Spleen (tissue), 11 donors: ENCODE results near the gene BLOC1S1. TPM values are rescaled to one million over a fixed set of nuclear protein-coding genes. Genes with fewer than 3 reads are reported as not detected.

Experiments used
- DNase-seq: peaks from one replicate; pipeline ENCODE4 v3.0.0-alpha.2; 2020
- H3K27ac ChIP-seq, 8 donors: fragments of 200-600 bp; sonication (generic) in 7 of 8; 1 replicate in 4 of 8; 2 replicates in 4 of 8; pipeline versions ENCODE4 v1.5.0 to v1.8.0; 2016 to 2021; ENCODE audit warnings: inconsistent platforms in 4 of 8, mild to moderate bottlenecking in 4 of 8, moderate library complexity in 1 of 8
- H3K27me3 ChIP-seq, 7 donors: fragments of 200-600 bp; sonication (generic) in 6 of 7; replicated peaks in 1 of 7; 1 replicate in 4 of 7; 2 replicates in 3 of 7; pipeline versions ENCODE4 v1.5.0 to v1.8.0; 2016 to 2021; ENCODE audit warnings: inconsistent platforms in 3 of 7, mild to moderate bottlenecking in 1 of 7
- H3K36me3 ChIP-seq, 6 donors: fragments of 200-600 bp; sonication (generic) in 5 of 6; 1 replicate in 4 of 6; 2 replicates in 2 of 6; pipeline versions ENCODE4 v1.5.0 to v1.8.0; 2016 to 2021; ENCODE audit warnings: inconsistent platforms in 2 of 6
- H3K4me1 ChIP-seq, 6 donors: fragments of 200-600 bp; sonication (generic) in 5 of 6; 1 replicate in 3 of 6; 2 replicates in 3 of 6; pipeline versions ENCODE4 v1.5.0 to v1.8.0; 2016 to 2021; ENCODE audit warnings: inconsistent platforms in 3 of 6
- H3K4me3 ChIP-seq, 8 donors: fragments of 200-600 bp; sonication (generic) in 7 of 8; 1 replicate in 4 of 8; 2 replicates in 4 of 8; pipeline versions ENCODE4 v1.5.0 to v1.8.0; 2016 to 2021; ENCODE audit warnings: inconsistent platforms in 4 of 8, mild to moderate bottlenecking in 4 of 8, moderate library complexity in 2 of 8
- H3K9me3 ChIP-seq, 8 donors: fragments of 200-600 bp; sonication (generic) in 7 of 8; 1 replicate in 4 of 8; 2 replicates in 4 of 8; pipeline versions ENCODE4 v1.5.0 to v1.8.0; 2016 to 2021; ENCODE audit warnings: inconsistent platforms in 4 of 8
- POLR2A ChIP-seq, 3 donors: fragments of 450-650 bp; IDR thresholded peaks; one replicate each; pipeline ENCODE4 v1.5.1; 2017; ENCODE audit warnings: antibody characterized with exemption in 3 of 3, mild to moderate bottlenecking in 1 of 3
- POLR2AphosphoS5 ChIP-seq, 3 donors: sonication (generic); formaldehyde crosslinking; IDR thresholded peaks; one replicate each; pipeline ENCODE4 v1.5.1; 2017; ENCODE audit warnings: antibody characterized with exemption in 3 of 3
- WGBS, 5 donors: extraction: QIAGEN DNeasy Blood & Tissue Kit in 3 of 5; methylation state at CpG; one replicate each; pipeline versions ENCODE4 v1.1.5 to v1.1.7; 2013 to 2018; 5-methylcytosine and 5-hydroxymethylcytosine counted together
- intact Hi-C: fragments of 100-400 bp; cut with DNase I; formaldehyde crosslinking; loops from one replicate; pipeline ENCODE4 v1.15.0; 2023; ENCODE audit warnings: low total_unique reads
- polyA plus RNA-seq, 3 donors: library from polyadenylated mRNA; stranded (reverse); fragments of 200-250 nt; gene quantifications; one replicate each; pipeline ENCODE4 v1.2.1, GENCODE V29; 2013
- total RNA-seq, 7 donors: library from RNA; depleted of rRNA in 3 of 7; stranded (reverse); fragments of >200 nt in 3 of 7; fragmentation: NEBNext Ultra II Directional in 4 of 7; extraction: Animal tissue kit (Norgen Biotek cat#: 25700) in 4 of 7; gene quantifications; one replicate each; pipeline versions ENCODE4 v1.1.0 to v1.2.1, GENCODE V29; 2016 to 2021
- TF ChIP-seq, protein P1 (sequence below), 11 experiments: fragments of 200-600 bp in 7 of 11; fragments of 450-650 bp in 4 of 11; sonication (generic) in 4 of 11; IDR thresholded peaks in 8 of 11; conservative IDR thresholded peaks in 3 of 11; 1 replicate in 7 of 11; 2 replicates in 4 of 11; pipeline versions ENCODE4 v1.4.0 to v1.8.0; 2016 to 2021; ENCODE audit warnings: antibody characterized with exemption in 11 of 11, inconsistent platforms in 4 of 11, mild to moderate bottlenecking in 1 of 11
- donor health status: healthy with polysubstance abuse.
- donor health status: DM: no; HTN: no; CAD: no; lungs with moderate emphysema.
- donor health status: DM: no; HTN: no; CAD: no.
- donor health status: Bipolar disorder and iron deficiency.
- donor health status: healthy.
- donor health status: DM: no; HTN: no; CAD: no.
- donor health status: DM: yes; HTN: yes; CAD: no.

The BLOC1S1 gene
- total and polyA plus RNA-seq, 10 donors, result 113 to 304 (median 212) TPM

DNA sequence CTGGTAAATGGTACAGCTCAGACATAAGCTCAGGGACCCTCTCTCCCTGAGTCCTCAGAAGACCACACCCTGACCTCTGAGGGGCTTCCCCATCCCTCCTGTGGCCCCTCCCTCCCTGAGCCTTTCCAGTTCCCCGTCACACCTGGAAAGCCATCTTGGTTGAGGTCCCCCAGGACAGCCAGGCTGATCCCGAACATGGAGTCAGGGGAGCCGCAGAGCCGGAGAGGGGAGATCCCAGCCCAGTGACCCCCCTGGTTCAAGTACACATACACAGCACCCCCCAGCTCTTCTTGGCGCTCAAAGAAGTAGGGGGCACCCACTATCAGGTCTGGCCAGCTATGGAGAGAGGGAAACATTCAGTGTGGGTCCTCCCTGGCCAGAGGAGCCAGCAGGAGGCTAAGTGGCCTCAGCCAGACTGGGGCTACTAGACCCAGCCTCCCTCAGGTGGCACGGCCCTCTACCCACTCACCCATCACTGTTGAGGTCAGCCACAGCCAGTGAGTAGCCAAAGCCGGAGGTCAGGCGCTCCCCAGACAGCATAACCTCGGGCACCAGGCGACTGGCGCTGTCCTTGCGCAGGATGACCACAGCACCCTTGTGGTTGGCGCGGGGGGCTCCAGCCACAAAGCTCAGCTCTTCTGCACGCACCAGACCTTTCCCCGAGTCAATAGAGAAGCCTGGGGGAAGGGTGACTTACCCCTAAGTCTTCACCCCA lies 17.4 kb upstream of the BLOC1S1 start:
- intact Hi-C loops, result no loop called here
- no peak overlapping the region for H3K27ac ChIP-seq
- no peaks in the 10 kb centered on the region for H3K27me3 ChIP-seq
- no peaks in the 10 kb centered on the region for H3K9me3 ChIP-seq
- peaks cover 0 to 34% (median 0%) of the 10 kb centered on the region in 6 donors for H3K36me3 ChIP-seq
- H3K4me3 ChIP-seq, result no peak overlapping the region
- peak; percentile 63 for DNase-seq
- 83 to 100% (median 90%) methylated on average over 5 to 16 of the region's 16 CpGs for WGBS, 5 donors
- TF ChIP-seq POLR2A (IDR thresholded peaks at IDR 0.05) (no peak), POLR2AphosphoS5 (IDR thresholded peaks at IDR 0.05) (no peak)
- TF ChIP-seq, protein P1, sequence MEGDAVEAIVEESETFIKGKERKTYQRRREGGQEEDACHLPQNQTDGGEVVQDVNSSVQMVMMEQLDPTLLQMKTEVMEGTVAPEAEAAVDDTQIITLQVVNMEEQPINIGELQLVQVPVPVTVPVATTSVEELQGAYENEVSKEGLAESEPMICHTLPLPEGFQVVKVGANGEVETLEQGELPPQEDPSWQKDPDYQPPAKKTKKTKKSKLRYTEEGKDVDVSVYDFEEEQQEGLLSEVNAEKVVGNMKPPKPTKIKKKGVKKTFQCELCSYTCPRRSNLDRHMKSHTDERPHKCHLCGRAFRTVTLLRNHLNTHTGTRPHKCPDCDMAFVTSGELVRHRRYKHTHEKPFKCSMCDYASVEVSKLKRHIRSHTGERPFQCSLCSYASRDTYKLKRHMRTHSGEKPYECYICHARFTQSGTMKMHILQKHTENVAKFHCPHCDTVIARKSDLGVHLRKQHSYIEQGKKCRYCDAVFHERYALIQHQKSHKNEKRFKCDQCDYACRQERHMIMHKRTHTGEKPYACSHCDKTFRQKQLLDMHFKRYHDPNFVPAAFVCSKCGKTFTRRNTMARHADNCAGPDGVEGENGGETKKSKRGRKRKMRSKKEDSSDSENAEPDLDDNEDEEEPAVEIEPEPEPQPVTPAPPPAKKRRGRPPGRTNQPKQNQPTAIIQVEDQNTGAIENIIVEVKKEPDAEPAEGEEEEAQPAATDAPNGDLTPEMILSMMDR (IDR thresholded peaks at IDR 0.05 in 8 of 11, conservative IDR thresholded peaks at IDR 0.05 in 3 of 11), result no peak
- no peaks in the 10 kb centered on the region for H3K4me1 ChIP-seq

DNA sequence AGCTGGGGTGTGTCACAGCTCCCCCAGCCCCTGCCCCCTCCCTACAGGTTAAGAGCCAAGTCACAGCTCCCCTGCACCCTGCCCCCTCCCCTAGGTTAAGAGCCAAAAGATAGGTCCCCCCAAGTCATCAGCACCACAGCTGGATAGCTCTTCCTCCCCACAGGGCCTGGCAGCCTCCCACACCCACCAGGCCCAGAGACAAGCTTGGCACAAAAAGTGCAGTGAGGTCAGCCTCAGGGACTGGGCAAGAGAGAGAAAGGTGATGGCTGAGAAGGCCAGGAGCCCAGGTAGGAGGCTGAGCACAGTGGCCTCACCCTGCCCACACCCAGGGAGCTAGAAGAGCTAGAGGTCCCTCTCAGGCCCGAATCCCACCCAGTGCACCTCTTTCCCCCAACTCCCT lies 16.9 kb upstream of the BLOC1S1 start:
- WGBS, 5 donors, result 65 to 91% (median 82%) methylated on average over 1 of the region's 1 CpG
- peak; percentile 43 for DNase-seq
- intact Hi-C loops, result no loop called here
- Histone ChIP-seq H3K4me1 (peaks cover 0 to 3% (median 0%) of the 10 kb centered on the region in 6 donors), H3K9me3 (no peaks in the 10 kb centered on the region), H3K27me3 (no peaks in the 10 kb centered on the region), H3K4me3 (no peak overlapping the region), H3K36me3 (peaks cover 0 to 28% (median 0%) of the 10 kb centered on the region in 6 donors), H3K27ac (no peak overlapping the region)
- no peak for TF ChIP-seq POLR2A (IDR thresholded peaks at IDR 0.05)
- TF ChIP-seq, protein P1 (IDR thresholded peaks at IDR 0.05 in 8 of 11, conservative IDR thresholded peaks at IDR 0.05 in 3 of 11), result no peak
- no peak for TF ChIP-seq POLR2AphosphoS5 (IDR thresholded peaks at IDR 0.05)

DNA sequence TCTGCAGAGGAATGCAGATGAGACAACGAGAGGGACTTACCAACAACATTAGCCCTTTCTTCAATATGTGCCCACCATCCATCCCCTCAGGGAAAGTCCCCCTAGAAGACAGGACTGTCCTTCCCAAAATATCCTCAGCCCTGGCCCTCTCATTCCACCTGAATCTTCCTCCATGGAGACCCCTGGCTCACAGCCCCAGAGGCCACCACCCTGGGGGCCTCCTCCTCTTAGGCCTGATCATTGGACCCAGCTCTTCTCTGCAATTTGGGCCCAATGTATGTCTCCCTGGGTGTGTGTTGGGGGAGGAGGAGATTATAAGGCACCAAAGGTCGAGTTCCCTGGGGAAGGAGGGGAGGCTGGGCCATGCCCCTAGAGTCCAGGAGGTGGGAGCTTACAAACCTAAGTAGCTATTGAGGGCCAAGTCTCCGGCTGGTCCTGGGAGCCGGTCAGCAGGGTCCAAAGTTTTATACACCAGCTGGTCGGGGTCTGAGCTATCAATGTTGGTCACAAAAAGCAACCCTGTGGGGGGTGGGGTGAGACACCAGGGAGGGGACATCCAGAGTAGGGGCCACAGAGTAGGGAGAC lies 16.3 kb upstream of the BLOC1S1 start:
- peak; percentile 55 for DNase-seq
- H3K36me3 ChIP-seq, result peaks cover 0 to 22% (median 0%) of the 10 kb centered on the region in 6 donors
- TF ChIP-seq POLR2A (IDR thresholded peaks at IDR 0.05) (no peak), POLR2AphosphoS5 (IDR thresholded peaks at IDR 0.05) (no peak)
- TF ChIP-seq, protein P1 (IDR thresholded peaks at IDR 0.05 in 8 of 11, conservative IDR thresholded peaks at IDR 0.05 in 3 of 11), result no peak
- no peaks in the 10 kb centered on the region for H3K9me3 ChIP-seq
- H3K27ac ChIP-seq, result no peak overlapping the region
- H3K4me3 ChIP-seq, result no peak overlapping the region
- H3K4me1 ChIP-seq, result peaks cover 0 to 5% (median 0%) of the 10 kb centered on the region in 6 donors
- intact Hi-C loops, result no loop called here
- H3K27me3 ChIP-seq, result no peaks in the 10 kb centered on the region
- 76 to 81% (median 78%) methylated on average over 5 of the region's 5 CpGs for WGBS, 5 donors
